GM12801 (cell line): ENCODE measurements around the gene RBFOX2.

ENCODE experiments used
- CTCF ChIP-seq: IDR thresholded peaks from one replicate; pipeline ENCODE4 v1.5.1; 2011; ENCODE audit warnings: control low read depth; ENCODE audit not compliant: insufficient read length; ENCODE audit errors: extremely low read depth

The RBFOX2 gene

GRCh38 chr22:35846804-35847203, 181.8 kb downstream of the RBFOX2 start:
- TF ChIP-seq CTCF, result no peak

GRCh38 chr22:35844886-35845285, 183.7 kb downstream of the RBFOX2 start:
- TF ChIP-seq CTCF, result no peak

GRCh38 chr22:35842954-35843353, 185.7 kb downstream of the RBFOX2 start:
- TF ChIP-seq CTCF, result no peak

- TF ChIP-seq CTCF, result no peak
Observed at GRCh38 chr22:35842519-35842913, 186.1 kb downstream of the RBFOX2 start.

- TF ChIP-seq CTCF, result no peak
Observed at GRCh38 chr22:35841907-35842518, 186.6 kb downstream of the RBFOX2 start.

GRCh38 chr22:35840302-35840739, 188.3 kb downstream of the RBFOX2 start:
- no peak for TF ChIP-seq CTCF

- TF ChIP-seq CTCF, result no peak
Observed at GRCh38 chr22:35839841-35840301, 188.8 kb downstream of the RBFOX2 start.
